Stimulated activated CD4-positive, alpha-beta T cell treated with anti-CD3 and anti-CD28 coated beads, Interleukin-15, amount 100 ng/mL, for 48 hours (primary cell): ENCODE data around the gene MAD1L1.
A peak's percentile ranks its signal among the peaks of the same experiment; 100 is the strongest.

Experiments used
- DNase-seq, 2 donors: peaks; one replicate each; pipeline ENCODE4 v3.0.0-alpha.2; 2020; ENCODE audit warnings: low read depth in 2 of 2

Gene MAD1L1

GRCh38 chr7:2157473-2158279, 75.1 kb downstream of the MAD1L1 start:
- no peak for DNase-seq

GRCh38 chr7:2156756-2157472, 75.8 kb downstream of the MAD1L1 start:
- no peak for DNase-seq

- DNase-seq: no peak
These were observed 77.9 kb downstream of the MAD1L1 start for GRCh38 chr7:2154831-2155230.

GRCh38 chr7:2154121-2154520, 78.6 kb downstream of the MAD1L1 start:
- DNase-seq: no peak

GRCh38 chr7:2152646-2153045, 80.1 kb downstream of the MAD1L1 start:
- DNase-seq: no peak

- DNase-seq: no peak
These were observed 80.7 kb downstream of the MAD1L1 start for GRCh38 chr7:2151801-2152612.

- DNase-seq: no peak
These were observed 81.5 kb downstream of the MAD1L1 start for GRCh38 chr7:2151237-2151636.

GRCh38 chr7:2150445-2150815, 82.3 kb downstream of the MAD1L1 start:
- no peak for DNase-seq

GRCh38 chr7:2149672-2150444, 82.9 kb downstream of the MAD1L1 start:
- DNase-seq: no peak

GRCh38 chr7:2148814-2149213, 83.9 kb downstream of the MAD1L1 start:
- DNase-seq: no peak

GRCh38 chr7:2148189-2148588, 84.6 kb downstream of the MAD1L1 start:
- DNase-seq: no peak

GRCh38 chr7:2146676-2147472, 85.9 kb downstream of the MAD1L1 start:
- peak in 1 of 2 donors; percentile 1 for DNase-seq

GRCh38 chr7:2145835-2146580, 86.7 kb downstream of the MAD1L1 start:
- no peak for DNase-seq

- DNase-seq: no peak
These were observed 87.8 kb downstream of the MAD1L1 start for GRCh38 chr7:2144926-2145325.

- DNase-seq: no peak
These were observed 88.7 kb downstream of the MAD1L1 start for GRCh38 chr7:2143981-2144595.

GRCh38 chr7:2143450-2143849, 89.3 kb downstream of the MAD1L1 start:
- DNase-seq: no peak

GRCh38 chr7:2142386-2142785, 90.4 kb downstream of the MAD1L1 start:
- no peak for DNase-seq

GRCh38 chr7:2141651-2142050, 91.1 kb downstream of the MAD1L1 start:
- DNase-seq: no peak

- DNase-seq: no peak
These were observed 91.7 kb downstream of the MAD1L1 start for GRCh38 chr7:2141021-2141410.
